GM12801 (cell line): ENCODE measurements around the gene MFAP3L.

Experiments used
- TF ChIP-seq, protein P1 (sequence below): IDR thresholded peaks from one replicate; pipeline ENCODE4 v1.5.1; 2011; ENCODE audit warnings: control low read depth; ENCODE audit not compliant: insufficient read length; ENCODE audit errors: extremely low read depth

MFAP3L gene

DNA sequence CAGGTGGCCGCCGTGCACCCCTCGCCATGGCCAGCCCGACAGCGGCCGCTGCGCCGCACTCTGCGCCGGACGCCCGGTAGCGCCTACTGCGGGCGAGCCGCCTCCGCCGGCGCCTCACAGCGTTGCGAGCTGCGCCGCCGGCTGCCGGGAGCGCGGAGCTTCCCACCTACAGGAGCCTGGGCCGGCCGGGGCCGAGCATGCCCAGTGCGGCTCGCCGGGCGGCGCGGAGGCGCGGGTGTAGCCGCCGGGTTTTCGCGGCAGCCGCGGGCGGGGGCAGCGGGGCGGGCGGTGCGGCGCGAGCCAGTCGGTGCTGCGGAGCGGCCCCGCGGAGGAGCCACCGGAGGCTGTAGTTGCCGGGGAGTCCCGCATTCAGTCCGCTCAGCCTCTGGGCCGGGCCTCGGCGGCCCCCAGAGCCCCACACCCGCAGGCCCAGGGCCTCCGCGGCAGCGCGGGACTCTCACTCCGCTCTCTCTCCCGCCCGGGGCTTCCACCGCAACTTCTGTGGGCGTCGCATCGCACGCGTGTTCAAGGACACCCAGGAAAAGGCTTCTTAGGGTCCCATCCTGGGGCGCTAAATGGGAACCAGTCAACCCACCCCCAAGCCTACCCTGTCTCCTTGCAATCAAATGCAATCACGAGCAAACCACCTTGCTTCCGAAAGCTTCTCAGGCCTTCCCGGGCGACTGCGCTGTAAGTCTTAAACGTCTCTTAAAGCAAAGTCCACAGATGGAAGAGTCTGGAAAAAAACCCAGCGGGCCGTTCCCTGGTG, at the start of gene MFAP3L:
MFAP3L (minus strand) TSS at position 143 of the 769 bp plus-strand sequence. CDS start 20,518 bp downstream, outside the sequence.
- TF ChIP-seq, protein P1, sequence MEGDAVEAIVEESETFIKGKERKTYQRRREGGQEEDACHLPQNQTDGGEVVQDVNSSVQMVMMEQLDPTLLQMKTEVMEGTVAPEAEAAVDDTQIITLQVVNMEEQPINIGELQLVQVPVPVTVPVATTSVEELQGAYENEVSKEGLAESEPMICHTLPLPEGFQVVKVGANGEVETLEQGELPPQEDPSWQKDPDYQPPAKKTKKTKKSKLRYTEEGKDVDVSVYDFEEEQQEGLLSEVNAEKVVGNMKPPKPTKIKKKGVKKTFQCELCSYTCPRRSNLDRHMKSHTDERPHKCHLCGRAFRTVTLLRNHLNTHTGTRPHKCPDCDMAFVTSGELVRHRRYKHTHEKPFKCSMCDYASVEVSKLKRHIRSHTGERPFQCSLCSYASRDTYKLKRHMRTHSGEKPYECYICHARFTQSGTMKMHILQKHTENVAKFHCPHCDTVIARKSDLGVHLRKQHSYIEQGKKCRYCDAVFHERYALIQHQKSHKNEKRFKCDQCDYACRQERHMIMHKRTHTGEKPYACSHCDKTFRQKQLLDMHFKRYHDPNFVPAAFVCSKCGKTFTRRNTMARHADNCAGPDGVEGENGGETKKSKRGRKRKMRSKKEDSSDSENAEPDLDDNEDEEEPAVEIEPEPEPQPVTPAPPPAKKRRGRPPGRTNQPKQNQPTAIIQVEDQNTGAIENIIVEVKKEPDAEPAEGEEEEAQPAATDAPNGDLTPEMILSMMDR = no peak

- TF ChIP-seq, protein P1 = no peak
These were observed 45.0 kb upstream of the MFAP3L start for GRCh38 chr4:170071196-170071595.

GRCh38 chr4:170068438-170069128, 42.4 kb upstream of the MFAP3L start:
- TF ChIP-seq, protein P1 = no peak

- TF ChIP-seq, protein P1 = no peak
These were observed 33.2 kb upstream of the MFAP3L start for GRCh38 chr4:170059421-170059820.

DNA sequence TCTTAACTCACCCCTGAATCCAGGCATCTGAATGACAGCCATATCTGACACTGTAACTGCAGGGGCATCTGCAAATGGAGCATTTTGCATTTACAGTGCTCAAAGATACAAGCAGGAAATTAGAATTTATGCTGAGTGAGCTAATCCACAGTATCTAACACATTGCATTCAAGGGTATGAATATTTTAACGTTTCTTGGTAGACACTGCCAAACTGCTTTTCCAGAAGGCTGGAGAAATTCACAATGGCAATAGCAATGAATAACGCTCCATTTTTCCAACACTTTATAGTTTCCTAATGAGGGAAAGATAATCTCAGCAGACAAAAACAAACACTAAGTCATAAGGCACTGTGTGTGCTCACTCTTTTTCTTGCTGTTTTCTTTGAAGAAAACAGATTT, 32.6 kb upstream of the MFAP3L start:
- TF ChIP-seq, protein P1 = no peak

DNA sequence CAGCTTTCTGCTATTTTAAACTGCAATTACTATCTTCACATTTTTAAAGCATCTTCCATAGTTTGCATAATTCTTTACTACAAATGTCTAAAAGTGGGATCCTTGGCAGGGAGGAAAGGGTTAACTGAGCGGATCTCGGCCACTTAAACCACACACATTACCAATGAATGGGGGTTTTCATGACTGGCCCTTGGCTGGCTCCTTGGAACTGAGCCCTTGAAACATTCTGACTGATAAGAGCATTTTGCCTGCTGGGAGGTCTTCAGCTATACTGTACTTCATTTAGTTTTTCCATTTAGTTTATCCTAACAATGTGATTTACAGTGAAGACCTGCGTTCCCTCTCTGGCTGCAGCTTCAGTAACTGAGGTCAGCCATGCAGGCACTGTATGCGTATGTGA, 31.7 kb upstream of the MFAP3L start:
- TF ChIP-seq, protein P1 = no peak

GRCh38 chr4:170052919-170053318, 26.7 kb upstream of the MFAP3L start:
- TF ChIP-seq, protein P1 = no peak
